Common myeloid progenitor, CD34-positive (primary cell): ENCODE data around the gene PLXNA4.

Source experiments
- CTCF ChIA-PET: fragments of 350-600 bp; sonication (Branson Sonifier 250); formaldehyde crosslinking; loops from one replicate; lab custom pipeline; 2021; ENCODE audit warnings: antibody characterized with exemption; lab: Charles Lee
- POLR2A ChIA-PET: fragments of 350-600 bp; sonication (Branson Sonifier 250); formaldehyde crosslinking; loops from one replicate; lab custom pipeline; 2021; ENCODE audit warnings: antibody characterized with exemption; lab: Charles Lee
- DNase-seq, 3 donors: peaks; one replicate each; pipeline versions ENCODE4 v3.0.0 to v3.0.0-alpha.2; 2013
- H3K27ac ChIP-seq, 2 experiments: 1 replicate in 1 of 2; 2 replicates in 1 of 2; pipeline ENCODE4 v1.7.0; 2013; ENCODE audit warnings: inconsistent platforms in 2 of 2, low read length in 2 of 2, mild to moderate bottlenecking in 2 of 2, low read depth in 1 of 2, moderate library complexity in 1 of 2; ENCODE audit not compliant: severe bottlenecking in 2 of 2, insufficient read depth in 1 of 2, poor library complexity in 1 of 2
- H3K27me3 ChIP-seq, 5 experiments: replicated peaks in 2 of 5; 1 replicate in 3 of 5; 2 replicates in 2 of 5; pipeline versions ENCODE4 v1.6.1 to v1.7.0; 2013; ENCODE audit warnings: low read length in 4 of 5, mild to moderate bottlenecking in 2 of 5, moderate library complexity in 2 of 5, inconsistent platforms in 1 of 5; ENCODE audit not compliant: insufficient read depth in 5 of 5, control insufficient read depth in 4 of 5
- H3K36me3 ChIP-seq, 4 experiments: 1 replicate in 2 of 4; 2 replicates in 2 of 4; pipeline versions ENCODE4 v1.6.1 to v1.7.0; 2013; ENCODE audit warnings: low read length in 3 of 4, control low read depth in 1 of 4, mild to moderate bottlenecking in 1 of 4; ENCODE audit not compliant: control insufficient read depth in 4 of 4, insufficient read depth in 4 of 4
- H3K4me1 ChIP-seq, 4 experiments: 1 replicate in 3 of 4; 2 replicates in 1 of 4; pipeline versions ENCODE4 v1.6.1 to v1.7.1; 2013; ENCODE audit warnings: low read length in 3 of 4, mild to moderate bottlenecking in 3 of 4, control low read depth in 1 of 4, inconsistent platforms in 1 of 4, moderate library complexity in 1 of 4; ENCODE audit not compliant: control insufficient read depth in 4 of 4, insufficient read depth in 4 of 4; ENCODE audit errors: control extremely low read depth in 1 of 4
- H3K4me3 ChIP-seq, 7 experiments: 1 replicate in 4 of 7; 2 replicates in 3 of 7; pipeline versions ENCODE4 v1.5.1 to v1.7.0; 2013; ENCODE audit warnings: mild to moderate bottlenecking in 7 of 7, low read length in 6 of 7, moderate library complexity in 6 of 7, inconsistent platforms in 2 of 7, low read depth in 2 of 7, control low read depth in 1 of 7; ENCODE audit not compliant: insufficient read depth in 4 of 7, control insufficient read depth in 1 of 7; ENCODE audit errors: extremely low read depth in 1 of 7
- H3K9me3 ChIP-seq, 5 experiments: 1 replicate in 4 of 5; 2 replicates in 1 of 5; pipeline versions ENCODE4 v1.6.1 to v1.7.1; 2013; ENCODE audit warnings: low read length in 4 of 5, mild to moderate bottlenecking in 2 of 5, inconsistent platforms in 1 of 5, low read depth in 1 of 5, moderate library complexity in 1 of 5; ENCODE audit not compliant: control insufficient read depth in 4 of 5, insufficient read depth in 2 of 5; ENCODE audit errors: control extremely low read depth in 1 of 5
- WGBS: methylation state at CpG from one replicate; pipeline ENCODE4 v1.1.5; 2013; ENCODE audit not compliant: insufficient coverage; 5-methylcytosine and 5-hydroxymethylcytosine counted together

The PLXNA4 gene

GRCh38 chr7:132257253-132257652, 319.0 kb downstream of the PLXNA4 start:
- ChIA-PET CTCF (no interaction called here), POLR2A (no interaction called here)
- no peaks in the 10 kb centered on the region for H3K36me3 ChIP-seq
- 88% methylated on average over 1 of the region's 1 CpG for WGBS
- DNase-seq: no peak
- H3K27ac ChIP-seq: no peak overlapping the region
- H3K4me3 ChIP-seq: no peak overlapping the region
- H3K9me3 ChIP-seq: no peaks in the 10 kb centered on the region
- peaks cover 0 to 7% (median 3%) of the 10 kb centered on the region in 5 experiments for H3K27me3 ChIP-seq
- no peaks in the 10 kb centered on the region for H3K4me1 ChIP-seq

GRCh38 chr7:132256721-132257212, 319.5 kb downstream of the PLXNA4 start:
- WGBS: 93% methylated on average over 4 of the region's 6 CpGs
- Histone ChIP-seq H3K27me3 (peaks cover 0 to 10% (median 4%) of the 10 kb centered on the region in 5 experiments), H3K9me3 (no peaks in the 10 kb centered on the region), H3K36me3 (no peaks in the 10 kb centered on the region), H3K4me3 (no peak overlapping the region), H3K27ac (no peak overlapping the region), H3K4me1 (no peaks in the 10 kb centered on the region)
- ChIA-PET CTCF (no interaction called here), POLR2A (no interaction called here)
- no peak for DNase-seq

- no peak for DNase-seq
- CTCF ChIA-PET: no interaction called here
- 92% methylated on average over 6 of the region's 6 CpGs for WGBS
These were observed 320.4 kb downstream of the PLXNA4 start for GRCh38 chr7:132255898-132256297.

GRCh38 chr7:132255115-132255797, 321.0 kb downstream of the PLXNA4 start:
- CTCF ChIA-PET: no interaction called here
- no peaks in the 10 kb centered on the region for H3K36me3 ChIP-seq

More at GRCh38 chr7:132255898-132256297, 320.4 kb downstream of the PLXNA4 start:
- Histone ChIP-seq H3K4me1 (no peaks in the 10 kb centered on the region), H3K4me3 (no peak overlapping the region), H3K36me3 (no peaks in the 10 kb centered on the region), H3K27ac (no peak overlapping the region), H3K27me3 (peaks cover 0 to 11% (median 4%) of the 10 kb centered on the region in 5 experiments), H3K9me3 (no peaks in the 10 kb centered on the region)
- POLR2A ChIA-PET: no interaction called here

GRCh38 chr7:132254455-132254854, 321.8 kb downstream of the PLXNA4 start:
- no peak overlapping the region for H3K4me3 ChIP-seq
- H3K4me1 ChIP-seq: no peaks in the 10 kb centered on the region
- no peaks in the 10 kb centered on the region for H3K36me3 ChIP-seq
- H3K27me3 ChIP-seq: peaks cover 0 to 22% (median 12%) of the 10 kb centered on the region in 5 experiments
- H3K27ac ChIP-seq: no peak overlapping the region
- POLR2A ChIA-PET: no interaction called here
- no peaks in the 10 kb centered on the region for H3K9me3 ChIP-seq
- CTCF ChIA-PET: no interaction called here
- no peak for DNase-seq
- 92% methylated on average over 9 of the region's 12 CpGs for WGBS

More at GRCh38 chr7:132255115-132255797, 321.0 kb downstream of the PLXNA4 start:
- Histone ChIP-seq H3K27ac (no peak overlapping the region), H3K4me3 (no peak overlapping the region), H3K9me3 (no peaks in the 10 kb centered on the region), H3K4me1 (no peaks in the 10 kb centered on the region), H3K27me3 (peaks cover 0 to 15% (median 7%) of the 10 kb centered on the region in 5 experiments)
- DNase-seq: no peak
- 95% methylated on average over 2 of the region's 3 CpGs for WGBS
- POLR2A ChIA-PET: no interaction called here

- DNase-seq: no peak
- no peak overlapping the region for H3K4me3 ChIP-seq
- no CpG with 5 or more reads among the region's 2 CpGs for WGBS
- H3K9me3 ChIP-seq: no peaks in the 10 kb centered on the region
- no peaks in the 10 kb centered on the region for H3K36me3 ChIP-seq
- H3K4me1 ChIP-seq: no peaks in the 10 kb centered on the region
- ChIA-PET POLR2A (no interaction called here), CTCF (no interaction called here)
- H3K27me3 ChIP-seq: peaks cover 0 to 32% (median 14%) of the 10 kb centered on the region in 5 experiments
- H3K27ac ChIP-seq: no peak overlapping the region
These were observed 323.5 kb downstream of the PLXNA4 start for GRCh38 chr7:132252793-132253100.

- DNase-seq: no peak
These were observed 325.0 kb downstream of the PLXNA4 start for GRCh38 chr7:132251327-132251659.

More at GRCh38 chr7:132251327-132251659, 325.0 kb downstream of the PLXNA4 start:
- no peaks in the 10 kb centered on the region for H3K36me3 ChIP-seq
- no peak overlapping the region for H3K27ac ChIP-seq
- peaks cover 0 to 32% (median 14%) of the 10 kb centered on the region in 5 experiments for H3K27me3 ChIP-seq
- peaks cover 0 to 2% (median 0%) of the 10 kb centered on the region in 5 experiments for H3K9me3 ChIP-seq
- H3K4me1 ChIP-seq: no peaks in the 10 kb centered on the region
- ChIA-PET POLR2A (no interaction called here), CTCF (no interaction called here)
- 55% methylated on average over 4 of the region's 5 CpGs for WGBS
- H3K4me3 ChIP-seq: no peak overlapping the region
